B cell (primary cell): ENCODE data around the gene RNFT2. TPM values are rescaled to one million over a fixed set of nuclear protein-coding genes. Genes with fewer than 3 reads are reported as not detected.
A peak's percentile ranks its signal among the peaks of the same experiment; 100 is the strongest.

ENCODE experiments used
- ATAC-seq: fragments of 200-7000 bp; cut with Tn5 transposase; one replicate; pipeline ENCODE4 v1.10.0; 2021; ENCODE audit warnings: low read depth, mild to moderate bottlenecking, moderate number of reproducible peaks, moderate library complexity
- CTCF ChIA-PET: fragments of 350-600 bp; sonication (Branson Sonifier 250); formaldehyde crosslinking; loops from one replicate; lab custom pipeline; 2021; ENCODE audit warnings: antibody characterized with exemption, inconsistent platforms; lab: Charles Lee
- POLR2A ChIA-PET: fragments of 350-600 bp; sonication (Branson Sonifier 250); formaldehyde crosslinking; loops from one replicate; lab custom pipeline; 2021; ENCODE audit warnings: antibody characterized with exemption; lab: Charles Lee
- DNase-seq: peaks from one replicate; pipeline ENCODE4 v3.0.0; 2013
- H2AFZ ChIP-seq: 2 replicates; pipeline ENCODE4 v1.6.1; 2012; ENCODE audit warnings: mild to moderate bottlenecking, low read depth, low read length; ENCODE audit not compliant: insufficient read depth, poor library complexity, severe bottlenecking
- H3K27ac ChIP-seq, 2 donors: 1 replicate in 1 of 2; 2 replicates in 1 of 2; pipeline ENCODE4 v1.5.1; 2012 to 2013; ENCODE audit warnings: low read length in 2 of 2, mild to moderate bottlenecking in 2 of 2, moderate library complexity in 1 of 2
- H3K27me3 ChIP-seq, 4 experiments: fragments of 200-600 bp in 1 of 4; sonication (generic) in 1 of 4; replicated peaks in 1 of 4; 1 replicate in 2 of 4; 2 replicates in 2 of 4; pipeline versions ENCODE4 v1.6.1 to v1.7.0; 2013 to 2016; ENCODE audit warnings: low read length in 3 of 4, mild to moderate bottlenecking in 2 of 4, mixed read lengths in 1 of 4, moderate library complexity in 1 of 4; ENCODE audit not compliant: insufficient read depth in 4 of 4, control insufficient read depth in 3 of 4; ENCODE audit errors: control extremely low read depth in 1 of 4
- H3K36me3 ChIP-seq, 2 experiments: replicated peaks in 1 of 2; 1 replicate in 1 of 2; 2 replicates in 1 of 2; pipeline versions ENCODE4 v1.6.1 to v1.7.1; 2013; ENCODE audit warnings: low read length in 1 of 2; ENCODE audit not compliant: insufficient read depth in 2 of 2, control insufficient read depth in 1 of 2; ENCODE audit errors: control extremely low read depth in 1 of 2, extremely low read depth in 1 of 2
- H3K4me1 ChIP-seq, 2 donors: fragments of 200-600 bp in 1 of 2; sonication (generic) in 1 of 2; 1 replicate in 1 of 2; 2 replicates in 1 of 2; pipeline versions ENCODE4 v1.5.1 to v1.6.1; 2013 to 2017; ENCODE audit warnings: low read length in 2 of 2; ENCODE audit not compliant: control insufficient read depth in 2 of 2, insufficient read depth in 2 of 2
- H3K4me2 ChIP-seq: replicated peaks from 2 replicates; pipeline ENCODE3; 2012; ENCODE audit warnings: mild to moderate bottlenecking, low read depth, low read length; ENCODE audit not compliant: poor library complexity, severe bottlenecking
- H3K4me3 ChIP-seq, 5 experiments: fragments of 200-600 bp in 1 of 5; sonication (generic) in 1 of 5; 1 replicate in 3 of 5; 2 replicates in 2 of 5; pipeline versions ENCODE4 v1.5.1 to v1.7.0; 2011 to 2016; ENCODE audit warnings: low read length in 4 of 5, mild to moderate bottlenecking in 4 of 5, low read depth in 2 of 5, control low read depth in 1 of 5, moderate library complexity in 1 of 5; ENCODE audit not compliant: insufficient read depth in 1 of 5; ENCODE audit errors: control extremely low read depth in 1 of 5, extremely low read depth in 1 of 5
- H3K79me2 ChIP-seq: fragments of 200-600 bp; sonication (generic); one replicate; pipeline ENCODE4 v1.6.0; 2016; ENCODE audit warnings: low read length; ENCODE audit not compliant: control insufficient read depth, insufficient read depth
- H3K9ac ChIP-seq: fragments of 200-600 bp; sonication (generic); 2 replicates; pipeline ENCODE4 v1.6.1; 2017; ENCODE audit warnings: mild to moderate bottlenecking, low read length, moderate library complexity
- H3K9me3 ChIP-seq, 3 donors: one replicate each; pipeline versions ENCODE4 v1.6.1 to v1.7.1; 2013; ENCODE audit warnings: low read length in 2 of 3; ENCODE audit not compliant: control insufficient read depth in 2 of 3, insufficient read depth in 1 of 3; ENCODE audit errors: control extremely low read depth in 1 of 3
- H4K20me1 ChIP-seq: 2 replicates; pipeline ENCODE4 v1.6.0; 2012; ENCODE audit warnings: mild to moderate bottlenecking, low read length; ENCODE audit not compliant: insufficient read depth, control insufficient read depth, poor library complexity, severe bottlenecking
- H3K27ac Mint-ChIP-seq: one replicate; pipeline ENCODE4 v1.8.0; 2021; ENCODE audit warnings: mixed read lengths
- H3K27me3 Mint-ChIP-seq: one replicate; pipeline ENCODE4 v1.8.0; 2021; ENCODE audit warnings: mixed read lengths
- H3K4me1 Mint-ChIP-seq: one replicate; pipeline ENCODE4 v1.8.0; 2021; ENCODE audit warnings: mixed read lengths
- H3K4me3 Mint-ChIP-seq: one replicate; pipeline ENCODE4 v1.8.0; 2021; ENCODE audit warnings: mixed read lengths
- H3K9me3 Mint-ChIP-seq: one replicate; pipeline ENCODE4 v1.8.0; 2022; ENCODE audit warnings: mixed read lengths; ENCODE audit not compliant: insufficient read depth
- CTCF ChIP-seq: fragments of 200-600 bp; IDR thresholded peaks from one replicate; pipeline ENCODE4 v1.8.0; 2022; ENCODE audit warnings: antibody characterized with exemption, mild to moderate bottlenecking
- EZH2 ChIP-seq: IDR thresholded peaks from 2 replicates; pipeline ENCODE4 v1.6.1; 2012; ENCODE audit warnings: borderline replicate concordance, low read depth, mild to moderate bottlenecking, moderate library complexity, low read length; ENCODE audit not compliant: insufficient read depth, poor library complexity, severe bottlenecking
- WGBS: methylation state at CpG from one replicate; pipeline ENCODE4 v1.1.5; 2013; ENCODE audit warnings: missing lambda C conversion rate; ENCODE audit not compliant: insufficient coverage; 5-methylcytosine and 5-hydroxymethylcytosine counted together
- intact Hi-C: fragments of 100-400 bp; cut with micrococcal nuclease; formaldehyde crosslinking; loops from one replicate; pipeline ENCODE4 v1.10.0; 2022
- polyA plus RNA-seq: library from polyadenylated mRNA; depleted of rRNA; stranded (reverse); fragments of >200 nt; gene quantifications from 2 replicates; pipeline ENCODE4 v1.2.3, GENCODE V29; 2012
- total RNA-seq, 2 donors: library from RNA; stranded (reverse); fragments of 120-200 nt in 1 of 2; gene quantifications; 1 replicate in 1 of 2; 2 replicates in 1 of 2; pipeline versions ENCODE4 v1.2.3 to v1.2.4, GENCODE V29; 2013 to 2022

The RNFT2 gene
- total and polyA plus RNA-seq, 2 donors (not counting 1 experiment from before 2014, with no cell fraction given): 5.2 to 18.2 TPM

- peak; percentile 13 for ATAC-seq
- Histone ChIP-seq H3K27me3 (no peaks in the 10 kb centered on the region), H3K36me3 (peaks cover 0 to 2% of the 10 kb centered on the region in 2 experiments), H3K27ac (peak overlapping the region; percentile 92 to 93), H2AFZ (no peak overlapping the region), H3K9ac (peak overlapping the region; percentile 26), H3K79me2 (no peaks in the 10 kb centered on the region), H3K4me3 (peak overlapping the region in 1 of 5 experiments; percentile 22), H4K20me1 (no peaks in the 10 kb centered on the region), H3K4me1 (peaks cover 33 to 46% of the 10 kb centered on the region in 2 donors), H3K4me2 (peak overlapping the region; percentile 60), H3K9me3 (peaks cover 2 to 22% (median 13%) of the 10 kb centered on the region in 3 donors)
- Mint-ChIP-seq H3K9me3 (peaks cover 6% of the 10 kb centered on the region), H3K27ac (peak overlapping the region; percentile 95), H3K4me3 (peak overlapping the region; percentile 59), H3K4me1 (peaks cover 51% of the 10 kb centered on the region), H3K27me3 (no peaks in the 10 kb centered on the region)
- peak; percentile 27 for DNase-seq
- ChIA-PET CTCF (interaction anchor here (0.8 to 1.8 kb wide), 3 partner anchors 12 to 77 kb away, joined by 4 to 6 read pairs (median 6); partner anchors contain the start of gene HRK), POLR2A (interaction anchor here (1.0 to 2.1 kb wide), 5 partner anchors 12 to 77 kb away, joined by 4 to 9 read pairs (median 5); partner anchors contain the start of gene HRK)
- no CpG with 5 or more reads among the region's 1 CpG for WGBS
- no peak for TF ChIP-seq CTCF
- TF ChIP-seq EZH2: no peak
- intact Hi-C loops: loop anchor here (5.0 kb wide), 1 partner anchor 67 kb away; the partner anchor contains the start of genes RNFT2 and SPRING1
Measured at GRCh38 chr12:116804051-116804450, 65.9 kb downstream of the RNFT2 start.

GRCh38 chr12:116806845-116807440 lies 68.8 kb downstream of the RNFT2 start:
- POLR2A ChIA-PET: no interaction called here
- DNase-seq (no peak), ATAC-seq (no peak)
- Histone ChIP-seq H3K4me3 (no peak overlapping the region), H4K20me1 (no peaks in the 10 kb centered on the region), H3K27ac (no peak overlapping the region), H2AFZ (no peak overlapping the region), H3K79me2 (no peaks in the 10 kb centered on the region), H3K36me3 (peaks cover 0 to 2% of the 10 kb centered on the region in 2 experiments), H3K27me3 (no peaks in the 10 kb centered on the region), H3K4me1 (peaks cover 30 to 51% of the 10 kb centered on the region in 2 donors), H3K9ac (no peak overlapping the region), H3K9me3 (peaks cover 0 to 8% (median 7%) of the 10 kb centered on the region in 3 donors), H3K4me2 (no peak overlapping the region)
- no peak overlapping the region for H3K4me3 Mint-ChIP-seq
- peaks cover 42% of the 10 kb centered on the region for H3K4me1 Mint-ChIP-seq
- H3K9me3 Mint-ChIP-seq: no peaks in the 10 kb centered on the region
- CTCF ChIA-PET: no interaction called here
- WGBS: 92% methylated on average over 4 of the region's 10 CpGs
- intact Hi-C loops: no loop called here
- peak overlapping the region; percentile 44 for H3K27ac Mint-ChIP-seq
- no peaks in the 10 kb centered on the region for H3K27me3 Mint-ChIP-seq
- TF ChIP-seq CTCF: no peak
- TF ChIP-seq EZH2: no peak
